IMR-90 (cell line): ENCODE data around the gene RARB. TPM values are rescaled to one million over a fixed set of nuclear protein-coding genes. Genes with fewer than 3 reads are reported as not detected.

Experiments used
- ATAC-seq: fragments of 200-7000 bp; cut with Tn5 transposase; 2 replicates; pipeline ENCODE4 v1.9.1; 2020; ENCODE audit warnings: low read depth, mild to moderate bottlenecking, moderate library complexity
- BruUV-seq: library from RNA; stranded (reverse); fragments of 400-500 nt; replicated peaks from 2 replicates; lab custom pipeline; 2021; lab: Mats Ljungman, UMichigan
- CTCF ChIA-PET: fragments of 300-600 bp; formaldehyde crosslinking; extraction: SDS; loops from one replicate; lab custom pipeline; 2021; ENCODE audit warnings: antibody characterized with exemption; lab: Yijun Ruan, JAX
- POLR2A ChIA-PET: fragments of 300-600 bp; sonication (Branson Sonifier 250); formaldehyde crosslinking; loops from one replicate; lab custom pipeline; 2022; ENCODE audit warnings: antibody characterized with exemption; ENCODE audit not compliant: unreplicated experiment; lab: Charles Lee
- DNase-seq: peaks from one replicate; pipeline ENCODE4 v3.0.0; 2013
- H2AFZ ChIP-seq: replicated peaks from 2 replicates; pipeline ENCODE3; 2013; ENCODE audit warnings: low read length, mild to moderate bottlenecking; ENCODE audit not compliant: poor library complexity
- H2AK5ac ChIP-seq: 2 replicates; pipeline ENCODE4 v1.6.1; 2013; ENCODE audit warnings: low read depth, low read length, inconsistent platforms
- H2AK9ac ChIP-seq: replicated peaks from 2 replicates; pipeline ENCODE3; 2013; ENCODE audit warnings: mild to moderate bottlenecking, low read depth, low read length, moderate library complexity; ENCODE audit not compliant: poor library complexity
- H2BK120ac ChIP-seq: 2 replicates; pipeline ENCODE4 v1.6.1; 2013; ENCODE audit warnings: low read depth, low read length, inconsistent platforms
- H2BK15ac ChIP-seq: 3 replicates; pipeline ENCODE4 v1.6.1; 2013; ENCODE audit warnings: low read depth, low read length, inconsistent platforms
- H2BK20ac ChIP-seq: 2 replicates; pipeline ENCODE4 v1.6.1; 2013; ENCODE audit warnings: low read depth, mild to moderate bottlenecking, inconsistent platforms, low read length, moderate library complexity
- H2BK5ac ChIP-seq: 2 replicates; pipeline ENCODE4 v1.6.1; 2013; ENCODE audit warnings: mild to moderate bottlenecking, low read depth, low read length, inconsistent platforms; ENCODE audit not compliant: poor library complexity, severe bottlenecking
- H3K14ac ChIP-seq: replicated peaks from 2 replicates; pipeline ENCODE4 v1.6.1; 2013; ENCODE audit warnings: low read depth, low read length, inconsistent platforms
- H3K18ac ChIP-seq: 2 replicates; pipeline ENCODE4 v1.6.1; 2013; ENCODE audit warnings: low read depth, low read length, control low read depth
- H3K23ac ChIP-seq: 2 replicates; pipeline ENCODE4 v1.6.1; 2013; ENCODE audit warnings: low read depth, low read length, inconsistent platforms
- H3K27ac ChIP-seq: 2 replicates; pipeline ENCODE4 v1.5.1; 2013; ENCODE audit warnings: mild to moderate bottlenecking, control low read depth, low read length; ENCODE audit not compliant: insufficient read depth
- H3K27me3 ChIP-seq: 2 replicates; pipeline ENCODE4 v1.6.1; 2013; ENCODE audit warnings: low read length; ENCODE audit not compliant: control insufficient read depth, insufficient read depth
- H3K36me3 ChIP-seq: 2 replicates; pipeline ENCODE4 v1.6.1; 2013; ENCODE audit warnings: low read length, mixed read lengths; ENCODE audit not compliant: control insufficient read depth, insufficient read depth
- H3K4ac ChIP-seq: 2 replicates; pipeline ENCODE4 v1.6.1; 2013; ENCODE audit warnings: low read depth, low read length, inconsistent platforms
- H3K4me1 ChIP-seq: 2 replicates; pipeline ENCODE4 v1.6.1; 2013; ENCODE audit warnings: low read length, mixed read lengths; ENCODE audit not compliant: control insufficient read depth, insufficient read depth
- H3K4me2 ChIP-seq: 2 replicates; pipeline ENCODE4 v1.6.1; 2013; ENCODE audit warnings: low read depth, mild to moderate bottlenecking, control low read depth, low read length, moderate library complexity
- H3K4me3 ChIP-seq: 2 replicates; pipeline ENCODE4 v1.5.1; 2013; ENCODE audit warnings: low read depth, mild to moderate bottlenecking, control low read depth, low read length, moderate library complexity; ENCODE audit not compliant: insufficient read depth
- H3K56ac ChIP-seq: 2 replicates; pipeline ENCODE4 v1.6.1; 2013; ENCODE audit warnings: low read length, inconsistent platforms; ENCODE audit not compliant: insufficient read depth; ENCODE audit errors: extremely low read depth
- H3K79me1 ChIP-seq, 2 experiments: 2 replicates each; pipeline ENCODE4 v1.6.1; 2013; ENCODE audit warnings: low read length in 2 of 2, inconsistent platforms in 1 of 2, low read depth in 1 of 2
- H3K9ac ChIP-seq: 2 replicates; pipeline ENCODE4 v1.6.1; 2013; ENCODE audit warnings: low read depth, low read length, control low read depth
- H3K9me1 ChIP-seq: 2 replicates; pipeline ENCODE4 v1.6.1; 2013; ENCODE audit warnings: low read length, inconsistent platforms; ENCODE audit not compliant: insufficient read depth
- H3K9me3 ChIP-seq: 2 replicates; pipeline ENCODE4 v1.6.1; 2013; ENCODE audit warnings: low read length; ENCODE audit not compliant: control insufficient read depth, insufficient read depth
- H4K20me1 ChIP-seq: 2 replicates; pipeline ENCODE4 v1.6.1; 2013; ENCODE audit warnings: low read length, inconsistent platforms; ENCODE audit not compliant: insufficient read depth
- H4K5ac ChIP-seq: 2 replicates; pipeline ENCODE4 v1.6.1; 2013; ENCODE audit warnings: mild to moderate bottlenecking, low read depth, low read length, control low read depth
- H4K8ac ChIP-seq, 2 experiments: 2 replicates each; pipeline ENCODE4 v1.6.1; 2013; ENCODE audit warnings: low read depth in 2 of 2, low read length in 2 of 2, control low read depth in 1 of 2, inconsistent platforms in 1 of 2
- H4K91ac ChIP-seq: 2 replicates; pipeline ENCODE4 v1.6.1; 2013; ENCODE audit warnings: low read depth, low read length, inconsistent platforms; ENCODE audit not compliant: insufficient read depth
- BHLHE40 ChIP-seq: fragments of 150-350 bp; IDR thresholded peaks from 2 replicates; pipeline ENCODE4 v1.6.1; 2016; ENCODE audit warnings: mild to moderate bottlenecking, low read depth, low read length
- CHD1 ChIP-seq: IDR thresholded peaks from 2 replicates; pipeline ENCODE4 v1.6.1; 2012; ENCODE audit warnings: low read depth, low read length, improper control_type of control experiment
- FOS ChIP-seq: fragments of 150-350 bp; IDR thresholded peaks from 2 replicates; pipeline ENCODE4 v1.6.1; 2016; ENCODE audit warnings: low read depth, low read length
- MAFK ChIP-seq: IDR thresholded peaks from 2 replicates; pipeline ENCODE4 v1.6.1; 2012; ENCODE audit warnings: low read depth, low read length, improper control_type of control experiment
- MAZ ChIP-seq: IDR thresholded peaks from 2 replicates; pipeline ENCODE4 v1.6.1; 2012; ENCODE audit warnings: low read depth, mild to moderate bottlenecking, low read length, improper control_type of control experiment, moderate library complexity, borderline replicate concordance
- MXI1 ChIP-seq: IDR thresholded peaks from 2 replicates; pipeline ENCODE4 v1.6.1; 2012; ENCODE audit warnings: low read depth, mild to moderate bottlenecking, low read length, moderate library complexity, borderline replicate concordance
- POLR2A ChIP-seq: IDR thresholded peaks from 2 replicates; pipeline ENCODE4 v1.6.1; 2012; ENCODE audit warnings: mild to moderate bottlenecking, low read depth, low read length
- RCOR1 ChIP-seq: IDR thresholded peaks from 2 replicates; pipeline ENCODE4 v1.6.1; 2012; ENCODE audit warnings: mild to moderate bottlenecking, low read length, improper control_type of control experiment; ENCODE audit not compliant: insufficient replicate concordance
- RFX5 ChIP-seq: IDR thresholded peaks from 2 replicates; pipeline ENCODE4 v1.8.0; 2012; ENCODE audit warnings: low read depth, mild to moderate bottlenecking, low read length, moderate library complexity
- SMC3 ChIP-seq: fragments of 150-350 bp; IDR thresholded peaks from 2 replicates; pipeline ENCODE4 v1.6.1; 2016; ENCODE audit warnings: low read depth, mild to moderate bottlenecking, antibody characterized with exemption, low read length, moderate library complexity
- WGBS, 2 experiments: methylation state at CpG; one replicate each; pipeline versions ENCODE4 v1.1.5 to v1.1.7; 2013; ENCODE audit warnings: missing lambda C conversion rate in 2 of 2; ENCODE audit not compliant: insufficient read length in 1 of 2; ENCODE audit errors: extremely low coverage in 2 of 2; 5-methylcytosine and 5-hydroxymethylcytosine counted together
- dilution Hi-C: fragments of 300-500 bp; cut with HindIII; formaldehyde crosslinking; loops from one replicate; pipeline ENCODE4 v1.14.3; 2018; ENCODE audit warnings: low sequenced_read_pairs; ENCODE audit not compliant: unreplicated experiment
- in situ Hi-C: fragments of 300-500 bp; cut with MboI; formaldehyde crosslinking; loops from 3 replicates; pipeline ENCODE4 v1.14.3; 2019; ENCODE audit warnings: low sequenced_read_pairs, inconsistent platforms, mixed read lengths
- intact Hi-C: fragments of 100-400 bp; cut with micrococcal nuclease; formaldehyde crosslinking; loops from 2 replicates; pipeline ENCODE4 v1.10.0; 2022
- polyA plus RNA-seq, 3 experiments: library from polyadenylated mRNA; depleted of rRNA; stranded (reverse); fragments of >200 nt; gene quantifications; 2 replicates each; pipeline ENCODE4 v1.2.3, GENCODE V29; 2012; ENCODE audit warnings: low replicate concordance in 1 of 3
- total RNA-seq: library from RNA; depleted of rRNA; stranded (reverse); fragments of >200 nt; gene quantifications from 2 replicates; pipeline ENCODE4 v1.2.3, GENCODE V29; 2012
- TF ChIP-seq, protein P1 (sequence below): conservative IDR thresholded peaks from 2 replicates; pipeline ENCODE4 v1.5.1; 2012; ENCODE audit warnings: mild to moderate bottlenecking, low read depth, low read length, improper control_type of control experiment
- TF ChIP-seq, protein P2 (sequence below): fragments of 150-350 bp; IDR thresholded peaks from 2 replicates; pipeline ENCODE4 v1.6.1; 2017; ENCODE audit warnings: mild to moderate bottlenecking, antibody characterized with exemption, low read length, low read depth
- TF ChIP-seq, protein P3 (sequence below): fragments of 150-350 bp; IDR thresholded peaks from 2 replicates; pipeline ENCODE4 v1.6.1; 2016; ENCODE audit warnings: low read depth, mild to moderate bottlenecking, low read length, moderate library complexity, borderline replicate concordance

The RARB gene
- total and polyA plus RNA-seq, 2 of the 4 experiments (the other 2 are of a cell fraction), result 0.53 to 1.4 TPM

DNA sequence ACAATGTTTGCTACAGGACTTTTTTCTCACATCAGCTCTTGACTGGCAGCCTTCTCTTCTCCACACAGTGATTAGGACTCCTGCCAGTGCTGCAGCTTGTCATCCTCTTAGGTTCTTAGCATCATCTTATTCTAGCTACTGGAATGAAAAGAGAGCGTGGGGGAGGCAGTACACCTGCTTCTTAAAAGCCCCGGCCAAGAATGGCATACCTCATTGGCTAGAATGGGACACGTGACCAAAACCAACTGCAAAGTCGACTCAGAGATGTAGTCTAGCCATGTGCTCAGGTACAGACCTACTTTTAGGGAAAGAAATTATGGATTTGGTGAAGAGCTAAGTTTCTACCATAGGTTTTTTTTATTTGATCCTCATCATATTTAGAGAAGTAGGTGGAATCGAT is 44.1 kb downstream of the RARB start:
- no peak for ATAC-seq
- Histone ChIP-seq H3K4me1 (no peaks in the 10 kb centered on the region), H3K27ac (no peak overlapping the region), H2AK5ac (no peak overlapping the region), H3K4me2 (no peak overlapping the region), H2AK9ac (no peak overlapping the region), H2BK120ac (no peak overlapping the region), H3K14ac (no peak overlapping the region), H4K91ac (no peak overlapping the region), H3K27me3 (no peaks in the 10 kb centered on the region), H3K18ac (no peak overlapping the region), H2BK20ac (no peak overlapping the region), H2BK5ac (no peak overlapping the region), H3K4me3 (no peak overlapping the region), H3K79me1 (no peaks in the 10 kb centered on the region), H3K36me3 (no peaks in the 10 kb centered on the region), H3K9me3 (no peaks in the 10 kb centered on the region), H4K8ac (no peak overlapping the region), H4K20me1 (no peaks in the 10 kb centered on the region), H3K23ac (no peak overlapping the region), H4K5ac (no peak overlapping the region), H3K9me1 (no peaks in the 10 kb centered on the region; the same call in 1 of the 2 replicates), H3K56ac (no peak overlapping the region), H2AFZ (no peak overlapping the region), H3K4ac (no peak overlapping the region), H2BK15ac (no peak overlapping the region), H3K9ac (no peak overlapping the region)
- no peak for DNase-seq
- in situ Hi-C loops, result no loop called here
- ChIA-PET POLR2A (no interaction called here), CTCF (interaction anchor here (0.8 to 1.1 kb wide), 2 partner anchors 8 to 15 kb away, joined by 3 read pairs; no protein-coding TSS in a partner anchor)
- intact Hi-C loops, result no loop called here
- no peak for TF ChIP-seq RCOR1
- no peak for TF ChIP-seq MAFK
- no peak for TF ChIP-seq MXI1
- TF ChIP-seq CHD1, result no peak
- no peak for TF ChIP-seq MAZ
- TF ChIP-seq SMC3, result no peak
- no peak for TF ChIP-seq FOS
- TF ChIP-seq POLR2A, result no peak
- TF ChIP-seq, protein P1, sequence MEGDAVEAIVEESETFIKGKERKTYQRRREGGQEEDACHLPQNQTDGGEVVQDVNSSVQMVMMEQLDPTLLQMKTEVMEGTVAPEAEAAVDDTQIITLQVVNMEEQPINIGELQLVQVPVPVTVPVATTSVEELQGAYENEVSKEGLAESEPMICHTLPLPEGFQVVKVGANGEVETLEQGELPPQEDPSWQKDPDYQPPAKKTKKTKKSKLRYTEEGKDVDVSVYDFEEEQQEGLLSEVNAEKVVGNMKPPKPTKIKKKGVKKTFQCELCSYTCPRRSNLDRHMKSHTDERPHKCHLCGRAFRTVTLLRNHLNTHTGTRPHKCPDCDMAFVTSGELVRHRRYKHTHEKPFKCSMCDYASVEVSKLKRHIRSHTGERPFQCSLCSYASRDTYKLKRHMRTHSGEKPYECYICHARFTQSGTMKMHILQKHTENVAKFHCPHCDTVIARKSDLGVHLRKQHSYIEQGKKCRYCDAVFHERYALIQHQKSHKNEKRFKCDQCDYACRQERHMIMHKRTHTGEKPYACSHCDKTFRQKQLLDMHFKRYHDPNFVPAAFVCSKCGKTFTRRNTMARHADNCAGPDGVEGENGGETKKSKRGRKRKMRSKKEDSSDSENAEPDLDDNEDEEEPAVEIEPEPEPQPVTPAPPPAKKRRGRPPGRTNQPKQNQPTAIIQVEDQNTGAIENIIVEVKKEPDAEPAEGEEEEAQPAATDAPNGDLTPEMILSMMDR, result no peak
- TF ChIP-seq, protein P2, sequence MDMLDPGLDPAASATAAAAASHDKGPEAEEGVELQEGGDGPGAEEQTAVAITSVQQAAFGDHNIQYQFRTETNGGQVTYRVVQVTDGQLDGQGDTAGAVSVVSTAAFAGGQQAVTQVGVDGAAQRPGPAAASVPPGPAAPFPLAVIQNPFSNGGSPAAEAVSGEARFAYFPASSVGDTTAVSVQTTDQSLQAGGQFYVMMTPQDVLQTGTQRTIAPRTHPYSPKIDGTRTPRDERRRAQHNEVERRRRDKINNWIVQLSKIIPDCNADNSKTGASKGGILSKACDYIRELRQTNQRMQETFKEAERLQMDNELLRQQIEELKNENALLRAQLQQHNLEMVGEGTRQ, result no peak
- TF ChIP-seq RFX5, result no peak
- TF ChIP-seq, protein P3, sequence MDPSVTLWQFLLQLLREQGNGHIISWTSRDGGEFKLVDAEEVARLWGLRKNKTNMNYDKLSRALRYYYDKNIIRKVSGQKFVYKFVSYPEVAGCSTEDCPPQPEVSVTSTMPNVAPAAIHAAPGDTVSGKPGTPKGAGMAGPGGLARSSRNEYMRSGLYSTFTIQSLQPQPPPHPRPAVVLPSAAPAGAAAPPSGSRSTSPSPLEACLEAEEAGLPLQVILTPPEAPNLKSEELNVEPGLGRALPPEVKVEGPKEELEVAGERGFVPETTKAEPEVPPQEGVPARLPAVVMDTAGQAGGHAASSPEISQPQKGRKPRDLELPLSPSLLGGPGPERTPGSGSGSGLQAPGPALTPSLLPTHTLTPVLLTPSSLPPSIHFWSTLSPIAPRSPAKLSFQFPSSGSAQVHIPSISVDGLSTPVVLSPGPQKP, result no peak
- TF ChIP-seq BHLHE40, result no peak
- BruUV-seq, result no TSS peak
- 83% methylated on average over 2 of the region's 5 CpGs; no CpG with 5 or more reads in 1 of the 2 experiments for WGBS, 2 experiments
- dilution Hi-C loops, result no loop called here
